ENCODE measurements around the gene NAV3.

- no peak for TF ChIP-seq CTCF (IDR thresholded peaks at IDR 0.05; ENCODE audit: low read depth, low read length, poor library complexity, severe bottlenecking)
- TF ChIP-seq EZH2phosphoT487 (IDR thresholded peaks at IDR 0.05; ENCODE audit: borderline replicate concordance, low read length) = no peak
These were observed 318.8 kb downstream of the NAV3 start for GRCh38 chr12:78149459-78149858.
